ENCODE measurements around the gene COPRS.

DNA sequence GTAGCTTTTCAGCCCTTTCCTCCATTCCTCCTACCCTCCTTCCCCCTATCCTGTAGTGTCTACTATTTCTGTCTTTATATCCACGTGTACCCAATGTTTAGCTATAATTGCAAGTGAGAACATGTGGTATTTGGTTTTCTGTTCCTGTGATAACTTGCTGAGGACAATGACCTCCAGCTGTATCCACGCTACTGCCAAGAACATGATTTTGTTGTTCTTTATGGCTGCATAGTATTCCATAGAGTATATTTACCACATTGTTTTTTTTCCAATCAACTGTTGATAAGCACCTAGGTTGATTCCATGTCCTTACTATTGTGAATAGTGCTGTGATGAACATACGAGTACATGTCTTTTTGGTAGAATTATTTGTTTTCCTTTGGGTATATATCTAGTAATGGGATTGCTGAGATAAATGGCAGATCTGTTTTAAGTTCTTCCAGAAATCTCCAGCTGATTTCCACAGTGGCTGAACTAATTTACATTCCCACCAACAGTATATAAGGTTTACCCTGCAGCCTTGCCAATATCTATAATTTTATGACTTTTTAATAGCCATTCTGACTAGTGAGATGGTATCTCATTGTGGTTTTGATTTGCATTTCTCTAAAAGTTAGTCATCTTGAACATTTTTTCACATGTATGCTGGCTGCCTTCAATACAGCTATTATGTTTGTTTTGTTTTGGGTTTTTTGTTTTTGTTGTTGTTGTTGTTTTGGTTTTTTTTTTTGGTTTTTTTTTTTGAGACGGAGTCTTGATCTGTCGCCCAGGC lies 10.9 kb upstream of the COPRS start:
- TF ChIP-seq, protein P1, sequence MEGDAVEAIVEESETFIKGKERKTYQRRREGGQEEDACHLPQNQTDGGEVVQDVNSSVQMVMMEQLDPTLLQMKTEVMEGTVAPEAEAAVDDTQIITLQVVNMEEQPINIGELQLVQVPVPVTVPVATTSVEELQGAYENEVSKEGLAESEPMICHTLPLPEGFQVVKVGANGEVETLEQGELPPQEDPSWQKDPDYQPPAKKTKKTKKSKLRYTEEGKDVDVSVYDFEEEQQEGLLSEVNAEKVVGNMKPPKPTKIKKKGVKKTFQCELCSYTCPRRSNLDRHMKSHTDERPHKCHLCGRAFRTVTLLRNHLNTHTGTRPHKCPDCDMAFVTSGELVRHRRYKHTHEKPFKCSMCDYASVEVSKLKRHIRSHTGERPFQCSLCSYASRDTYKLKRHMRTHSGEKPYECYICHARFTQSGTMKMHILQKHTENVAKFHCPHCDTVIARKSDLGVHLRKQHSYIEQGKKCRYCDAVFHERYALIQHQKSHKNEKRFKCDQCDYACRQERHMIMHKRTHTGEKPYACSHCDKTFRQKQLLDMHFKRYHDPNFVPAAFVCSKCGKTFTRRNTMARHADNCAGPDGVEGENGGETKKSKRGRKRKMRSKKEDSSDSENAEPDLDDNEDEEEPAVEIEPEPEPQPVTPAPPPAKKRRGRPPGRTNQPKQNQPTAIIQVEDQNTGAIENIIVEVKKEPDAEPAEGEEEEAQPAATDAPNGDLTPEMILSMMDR (IDR thresholded peaks at IDR 0.05): no peak
- no peak for TF ChIP-seq POLR2A (IDR thresholded peaks at IDR 0.05)
- no peak for TF ChIP-seq POLR2AphosphoS5 (IDR thresholded peaks at IDR 0.05; ENCODE audit: insufficient read depth in 1 of 2, low read depth in 1 of 2)

Data from vagina (tissue), 2 donors.